ENCODE results near the gene MKLN1. TPM values are rescaled to one million over a fixed set of nuclear protein-coding genes. Genes with fewer than 3 reads are reported as not detected.

The MKLN1 gene
- total and polyA plus RNA-seq, 2 of the 13 experiments (the other 11 are each of a cell fraction or from before 2014, with no cell fraction given) = 33.6 to 43.5 TPM

- TF ChIP-seq ATF7-NPFF (CRISPR knock-in tag; IDR thresholded peaks at IDR 0.05; ENCODE audit: low read depth) (no peak), ARNT (IDR thresholded peaks at IDR 0.05) (no peak), HNF1A (IDR thresholded peaks at IDR 0.05; ENCODE audit: low read depth) (peak; percentile 73), HNF1A (CRISPR knock-in tag; IDR thresholded peaks at IDR 0.05; ENCODE audit: borderline replicate concordance) (peak; percentile 33; the same call in 1 of the 2 replicates), ZNF639 (CRISPR knock-in tag; conservative IDR thresholded peaks at IDR 0.05) (no peak), ARID5B (CRISPR knock-in tag; IDR thresholded peaks at IDR 0.05) (peak; percentile 17; the same call in 1 of the 2 replicates), ZNF274 (CRISPR knock-in tag; IDR thresholded peaks at IDR 0.05) (no peak), EP300 (IDR thresholded peaks at IDR 0.05; ENCODE audit: low read depth in 2 of 2, low read length in 2 of 2) (peak in 1 of 2 experiments; percentile 52; a peak in 1 of 4 replicates), EP300 (CRISPR knock-in tag; IDR thresholded peaks at IDR 0.05; ENCODE audit: borderline replicate concordance) (no peak), ZNF512B (CRISPR knock-in tag; IDR thresholded peaks at IDR 0.05; ENCODE audit: borderline replicate concordance) (no peak), USF2 (IDR thresholded peaks at IDR 0.05; ENCODE audit: low read depth, low read length) (no peak), USF2 (CRISPR knock-in tag; IDR thresholded peaks at IDR 0.05; ENCODE audit: borderline replicate concordance) (no peak), SMYD3 (CRISPR knock-in tag; IDR thresholded peaks at IDR 0.05) (no peak), ZNF709 (CRISPR knock-in tag; IDR thresholded peaks at IDR 0.05) (no peak)
Observed at GRCh38 chr7:131326576-131326975, 1.1 kb upstream of the MKLN1 start (continued).

All from HepG2 (cell line).